ENCODE measurements around the gene GGCX.

GGCX gene

GRCh38 chr2:85534099-85534498 lies 27.2 kb downstream of the GGCX start:
- peaks cover 19% of the 10 kb centered on the region for H3K36me3 ChIP-seq (ENCODE audit: control insufficient read depth, low read length)
- no peaks in the 10 kb centered on the region for H3K9me2 ChIP-seq (replicated peaks; ENCODE audit: control insufficient read depth, low read length)
- H3K79me2 ChIP-seq (ENCODE audit: control insufficient read depth, low read length): peaks cover 30% of the 10 kb centered on the region
- H4K20me1 ChIP-seq (ENCODE audit: control insufficient read depth, insufficient read depth, low read depth, low read length): no peaks in the 10 kb centered on the region
- H3K9me3 ChIP-seq (ENCODE audit: control insufficient read depth, insufficient read depth, low read length): no peaks in the 10 kb centered on the region
- H3F3A ChIP-seq (ENCODE audit: control insufficient read depth, insufficient read depth): peaks cover 5% of the 10 kb centered on the region
- H3K27me3 ChIP-seq (ENCODE audit: control insufficient read depth, low read length): peaks cover 10% of the 10 kb centered on the region
- no peak overlapping the region for H3K27ac ChIP-seq (ENCODE audit: low read depth, low read length)
- no peak overlapping the region for H3K4me3 ChIP-seq (ENCODE audit: low read length)
- peaks cover 15% of the 10 kb centered on the region for H3K4me1 ChIP-seq (ENCODE audit: control insufficient read depth, low read length)
- no peak overlapping the region for H3K4me2 ChIP-seq (ENCODE audit: low read length)
- TF ChIP-seq EZH2phosphoT487 (IDR thresholded peaks at IDR 0.05; ENCODE audit: borderline replicate concordance, low read length): no peak
- no peak for TF ChIP-seq CTCF (IDR thresholded peaks at IDR 0.05; ENCODE audit: low read depth, low read length, poor library complexity, severe bottlenecking)

- H3K79me2 ChIP-seq (ENCODE audit: control insufficient read depth, low read length): peaks cover 4% of the 10 kb centered on the region
- peaks cover 4% of the 10 kb centered on the region; the same call in 1 of the 2 replicates for H3F3A ChIP-seq (ENCODE audit: control insufficient read depth, insufficient read depth)
- H3K4me2 ChIP-seq (ENCODE audit: low read length): no peak overlapping the region
- no peak overlapping the region for H3K4me3 ChIP-seq (ENCODE audit: low read length)
- peaks cover 22% of the 10 kb centered on the region for H3K27me3 ChIP-seq (ENCODE audit: control insufficient read depth, low read length)
- no peaks in the 10 kb centered on the region for H4K20me1 ChIP-seq (ENCODE audit: control insufficient read depth, insufficient read depth, low read depth, low read length)
- peaks cover 4% of the 10 kb centered on the region for H3K4me1 ChIP-seq (ENCODE audit: control insufficient read depth, low read length)
- H3K36me3 ChIP-seq (ENCODE audit: control insufficient read depth, low read length): peaks cover 4% of the 10 kb centered on the region
- no peak overlapping the region for H3K27ac ChIP-seq (ENCODE audit: low read depth, low read length)
- H3K9me2 ChIP-seq (replicated peaks; ENCODE audit: control insufficient read depth, low read length): no peaks in the 10 kb centered on the region
- no peak for TF ChIP-seq EZH2phosphoT487 (IDR thresholded peaks at IDR 0.05; ENCODE audit: borderline replicate concordance, low read length)
- TF ChIP-seq CTCF (IDR thresholded peaks at IDR 0.05; ENCODE audit: low read depth, low read length, poor library complexity, severe bottlenecking): no peak
- no peaks in the 10 kb centered on the region for H3K9me3 ChIP-seq (ENCODE audit: control insufficient read depth, insufficient read depth, low read length)
Measured at GRCh38 chr2:85531589-85531988, 29.7 kb downstream of the GGCX start.

GRCh38 chr2:85529809-85530208 lies 31.5 kb downstream of the GGCX start:
- H3K36me3 ChIP-seq (ENCODE audit: control insufficient read depth, low read length): no peaks in the 10 kb centered on the region
- no peaks in the 10 kb centered on the region for H3K9me3 ChIP-seq (ENCODE audit: control insufficient read depth, insufficient read depth, low read length)
- H4K20me1 ChIP-seq (ENCODE audit: control insufficient read depth, insufficient read depth, low read depth, low read length): no peaks in the 10 kb centered on the region
- no peaks in the 10 kb centered on the region for H3K9me2 ChIP-seq (replicated peaks; ENCODE audit: control insufficient read depth, low read length)
- no peak overlapping the region for H3K4me2 ChIP-seq (ENCODE audit: low read length)
- peaks cover 4% of the 10 kb centered on the region; the same call in 1 of the 2 replicates for H3F3A ChIP-seq (ENCODE audit: control insufficient read depth, insufficient read depth)
- H3K27ac ChIP-seq (ENCODE audit: low read depth, low read length): no peak overlapping the region
- H3K79me2 ChIP-seq (ENCODE audit: control insufficient read depth, low read length): no peaks in the 10 kb centered on the region
- H3K4me1 ChIP-seq (ENCODE audit: control insufficient read depth, low read length): peaks cover 7% of the 10 kb centered on the region
- peaks cover 24% of the 10 kb centered on the region for H3K27me3 ChIP-seq (ENCODE audit: control insufficient read depth, low read length)
- H3K4me3 ChIP-seq (ENCODE audit: low read length): no peak overlapping the region
- TF ChIP-seq CTCF (IDR thresholded peaks at IDR 0.05; ENCODE audit: low read depth, low read length, poor library complexity, severe bottlenecking): no peak
- TF ChIP-seq EZH2phosphoT487 (IDR thresholded peaks at IDR 0.05; ENCODE audit: borderline replicate concordance, low read length): no peak

Measured in DOHH2 (cell line).